GM23338 (cell line): ENCODE data around the gene AP1AR.

ENCODE experiments used
- CREB1 ChIP-seq: fragments of 250-450 bp; sonication (Bioruptor Pico); IDR thresholded peaks from 2 replicates; pipeline ENCODE4 v1.5.0; 2020; ENCODE audit warnings: low read depth, mild to moderate bottlenecking, moderate library complexity
- EZH2 ChIP-seq: fragments of 200-600 bp; sonication (generic); IDR thresholded peaks from one replicate; pipeline ENCODE4 v1.8.0; 2017; ENCODE audit warnings: antibody characterized with exemption, mild to moderate bottlenecking, low read depth; ENCODE audit not compliant: unreplicated experiment
- EZH2phosphoT487 ChIP-seq: fragments of 200-600 bp; sonication (generic); IDR thresholded peaks from one replicate; pipeline ENCODE4 v1.8.1; 2018; ENCODE audit warnings: antibody characterized with exemption; ENCODE audit not compliant: unreplicated experiment
- JUNB ChIP-seq: IDR thresholded peaks from one replicate; pipeline ENCODE4 v1.6.1; 2016; ENCODE audit warnings: antibody characterized with exemption; ENCODE audit not compliant: unreplicated experiment
- POLR2AphosphoS5 ChIP-seq: IDR thresholded peaks from 2 replicates; pipeline ENCODE4 v1.6.1; 2016; ENCODE audit warnings: antibody characterized with exemption, low read depth
- STAT1 ChIP-seq: IDR thresholded peaks from one replicate; pipeline ENCODE4 v1.6.1; 2016; ENCODE audit warnings: antibody characterized with exemption; ENCODE audit not compliant: unreplicated experiment
- ZNF114 ChIP-seq: fragments of 250-450 bp; sonication (Bioruptor Pico); IDR thresholded peaks from 2 replicates; pipeline ENCODE4 v1.5.0; 2020; ENCODE audit warnings: mild to moderate bottlenecking, moderate library complexity
- ZNF331 ChIP-seq: fragments of 250-450 bp; sonication (Bioruptor Pico); IDR thresholded peaks from 2 replicates; pipeline ENCODE4 v1.5.0; 2020; ENCODE audit warnings: low read depth, mild to moderate bottlenecking, moderate library complexity
- TF ChIP-seq, protein P1 (sequence below), 2 experiments: fragments of 200-600 bp in 1 of 2; sonication (generic) in 1 of 2; conservative IDR thresholded peaks; 2 replicates each; pipeline versions ENCODE4 v1.5.1 to v1.6.1; 2016 to 2017; ENCODE audit warnings: antibody characterized with exemption in 2 of 2, low read depth in 2 of 2, mild to moderate bottlenecking in 2 of 2, moderate library complexity in 1 of 2
- TF ChIP-seq, protein P2 (sequence below): IDR thresholded peaks from one replicate; pipeline ENCODE4 v1.6.1; 2018; ENCODE audit warnings: antibody characterized with exemption; ENCODE audit not compliant: unreplicated experiment
- TF ChIP-seq, protein P3 (sequence below): IDR thresholded peaks from 2 replicates; pipeline ENCODE4 v1.6.1; 2016; ENCODE audit warnings: antibody characterized with exemption
- TF ChIP-seq, protein P4 (sequence below): fragments of 250-450 bp; sonication (Bioruptor Pico); IDR thresholded peaks from 2 replicates; pipeline ENCODE4 v1.5.0; 2020; ENCODE audit warnings: mild to moderate bottlenecking, moderate library complexity

DNA sequence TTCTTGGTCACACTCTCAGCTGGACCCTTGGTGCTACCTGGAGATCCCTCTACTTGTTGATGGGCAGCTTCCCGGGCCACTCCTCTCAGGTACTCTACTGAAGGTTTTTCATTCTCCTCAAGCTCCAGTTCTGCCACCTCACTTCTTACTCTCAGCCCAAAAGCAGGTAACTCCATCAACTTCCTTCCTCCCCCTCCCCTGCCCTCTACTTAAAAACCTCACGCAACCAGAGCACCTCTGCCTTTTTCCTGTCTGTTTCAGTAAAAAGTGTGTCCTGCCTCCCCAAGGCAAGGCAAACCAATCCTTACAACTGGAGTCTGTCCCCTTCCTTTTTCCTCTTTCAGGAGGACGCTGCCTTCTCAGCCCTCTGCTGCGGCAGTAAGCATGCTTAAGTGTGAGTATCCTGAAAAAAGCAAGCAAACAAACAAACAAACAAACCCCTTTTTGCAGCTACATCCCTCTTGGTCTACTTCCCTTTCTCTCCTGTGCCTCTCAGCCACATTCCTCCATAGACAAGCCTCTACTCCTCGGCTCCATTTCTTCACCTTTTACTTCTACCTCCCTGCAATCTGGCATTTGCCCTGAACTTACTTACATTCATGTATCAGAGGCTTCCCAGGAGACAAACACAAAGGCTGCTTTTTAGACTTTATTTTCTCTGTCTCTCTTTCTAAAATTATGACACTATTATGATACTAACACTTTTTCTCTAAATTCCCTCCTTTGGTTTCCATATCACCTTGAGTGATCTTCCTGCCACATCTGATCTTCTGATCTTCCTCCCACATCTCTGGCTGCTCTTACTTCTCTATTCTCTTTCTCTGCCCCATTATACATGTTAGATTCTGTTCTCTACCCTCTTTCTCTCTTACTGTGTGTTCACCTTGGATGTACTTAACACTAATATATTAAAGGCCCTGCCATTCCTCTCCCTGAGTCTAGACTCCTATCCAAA lies 71.0 kb downstream of the AP1AR start:
- TF ChIP-seq EZH2phosphoT487 (no peak), EZH2 (no peak), POLR2AphosphoS5 (no peak), JUNB (no peak), ZNF114 (CRISPR knock-in tag) (no peak), CREB1 (CRISPR knock-in tag) (no peak), STAT1 (no peak), ZNF331 (CRISPR knock-in tag) (no peak)
- TF ChIP-seq, protein P1, sequence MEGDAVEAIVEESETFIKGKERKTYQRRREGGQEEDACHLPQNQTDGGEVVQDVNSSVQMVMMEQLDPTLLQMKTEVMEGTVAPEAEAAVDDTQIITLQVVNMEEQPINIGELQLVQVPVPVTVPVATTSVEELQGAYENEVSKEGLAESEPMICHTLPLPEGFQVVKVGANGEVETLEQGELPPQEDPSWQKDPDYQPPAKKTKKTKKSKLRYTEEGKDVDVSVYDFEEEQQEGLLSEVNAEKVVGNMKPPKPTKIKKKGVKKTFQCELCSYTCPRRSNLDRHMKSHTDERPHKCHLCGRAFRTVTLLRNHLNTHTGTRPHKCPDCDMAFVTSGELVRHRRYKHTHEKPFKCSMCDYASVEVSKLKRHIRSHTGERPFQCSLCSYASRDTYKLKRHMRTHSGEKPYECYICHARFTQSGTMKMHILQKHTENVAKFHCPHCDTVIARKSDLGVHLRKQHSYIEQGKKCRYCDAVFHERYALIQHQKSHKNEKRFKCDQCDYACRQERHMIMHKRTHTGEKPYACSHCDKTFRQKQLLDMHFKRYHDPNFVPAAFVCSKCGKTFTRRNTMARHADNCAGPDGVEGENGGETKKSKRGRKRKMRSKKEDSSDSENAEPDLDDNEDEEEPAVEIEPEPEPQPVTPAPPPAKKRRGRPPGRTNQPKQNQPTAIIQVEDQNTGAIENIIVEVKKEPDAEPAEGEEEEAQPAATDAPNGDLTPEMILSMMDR (conservative IDR thresholded peaks at IDR 0.05; ENCODE audit: low read depth in 2 of 2) = no peak
- TF ChIP-seq, protein P2, sequence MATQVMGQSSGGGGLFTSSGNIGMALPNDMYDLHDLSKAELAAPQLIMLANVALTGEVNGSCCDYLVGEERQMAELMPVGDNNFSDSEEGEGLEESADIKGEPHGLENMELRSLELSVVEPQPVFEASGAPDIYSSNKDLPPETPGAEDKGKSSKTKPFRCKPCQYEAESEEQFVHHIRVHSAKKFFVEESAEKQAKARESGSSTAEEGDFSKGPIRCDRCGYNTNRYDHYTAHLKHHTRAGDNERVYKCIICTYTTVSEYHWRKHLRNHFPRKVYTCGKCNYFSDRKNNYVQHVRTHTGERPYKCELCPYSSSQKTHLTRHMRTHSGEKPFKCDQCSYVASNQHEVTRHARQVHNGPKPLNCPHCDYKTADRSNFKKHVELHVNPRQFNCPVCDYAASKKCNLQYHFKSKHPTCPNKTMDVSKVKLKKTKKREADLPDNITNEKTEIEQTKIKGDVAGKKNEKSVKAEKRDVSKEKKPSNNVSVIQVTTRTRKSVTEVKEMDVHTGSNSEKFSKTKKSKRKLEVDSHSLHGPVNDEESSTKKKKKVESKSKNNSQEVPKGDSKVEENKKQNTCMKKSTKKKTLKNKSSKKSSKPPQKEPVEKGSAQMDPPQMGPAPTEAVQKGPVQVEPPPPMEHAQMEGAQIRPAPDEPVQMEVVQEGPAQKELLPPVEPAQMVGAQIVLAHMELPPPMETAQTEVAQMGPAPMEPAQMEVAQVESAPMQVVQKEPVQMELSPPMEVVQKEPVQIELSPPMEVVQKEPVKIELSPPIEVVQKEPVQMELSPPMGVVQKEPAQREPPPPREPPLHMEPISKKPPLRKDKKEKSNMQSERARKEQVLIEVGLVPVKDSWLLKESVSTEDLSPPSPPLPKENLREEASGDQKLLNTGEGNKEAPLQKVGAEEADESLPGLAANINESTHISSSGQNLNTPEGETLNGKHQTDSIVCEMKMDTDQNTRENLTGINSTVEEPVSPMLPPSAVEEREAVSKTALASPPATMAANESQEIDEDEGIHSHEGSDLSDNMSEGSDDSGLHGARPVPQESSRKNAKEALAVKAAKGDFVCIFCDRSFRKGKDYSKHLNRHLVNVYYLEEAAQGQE = no peak
- TF ChIP-seq, protein P3, sequence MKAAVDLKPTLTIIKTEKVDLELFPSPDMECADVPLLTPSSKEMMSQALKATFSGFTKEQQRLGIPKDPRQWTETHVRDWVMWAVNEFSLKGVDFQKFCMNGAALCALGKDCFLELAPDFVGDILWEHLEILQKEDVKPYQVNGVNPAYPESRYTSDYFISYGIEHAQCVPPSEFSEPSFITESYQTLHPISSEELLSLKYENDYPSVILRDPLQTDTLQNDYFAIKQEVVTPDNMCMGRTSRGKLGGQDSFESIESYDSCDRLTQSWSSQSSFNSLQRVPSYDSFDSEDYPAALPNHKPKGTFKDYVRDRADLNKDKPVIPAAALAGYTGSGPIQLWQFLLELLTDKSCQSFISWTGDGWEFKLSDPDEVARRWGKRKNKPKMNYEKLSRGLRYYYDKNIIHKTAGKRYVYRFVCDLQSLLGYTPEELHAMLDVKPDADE = no peak
- TF ChIP-seq, protein P4, sequence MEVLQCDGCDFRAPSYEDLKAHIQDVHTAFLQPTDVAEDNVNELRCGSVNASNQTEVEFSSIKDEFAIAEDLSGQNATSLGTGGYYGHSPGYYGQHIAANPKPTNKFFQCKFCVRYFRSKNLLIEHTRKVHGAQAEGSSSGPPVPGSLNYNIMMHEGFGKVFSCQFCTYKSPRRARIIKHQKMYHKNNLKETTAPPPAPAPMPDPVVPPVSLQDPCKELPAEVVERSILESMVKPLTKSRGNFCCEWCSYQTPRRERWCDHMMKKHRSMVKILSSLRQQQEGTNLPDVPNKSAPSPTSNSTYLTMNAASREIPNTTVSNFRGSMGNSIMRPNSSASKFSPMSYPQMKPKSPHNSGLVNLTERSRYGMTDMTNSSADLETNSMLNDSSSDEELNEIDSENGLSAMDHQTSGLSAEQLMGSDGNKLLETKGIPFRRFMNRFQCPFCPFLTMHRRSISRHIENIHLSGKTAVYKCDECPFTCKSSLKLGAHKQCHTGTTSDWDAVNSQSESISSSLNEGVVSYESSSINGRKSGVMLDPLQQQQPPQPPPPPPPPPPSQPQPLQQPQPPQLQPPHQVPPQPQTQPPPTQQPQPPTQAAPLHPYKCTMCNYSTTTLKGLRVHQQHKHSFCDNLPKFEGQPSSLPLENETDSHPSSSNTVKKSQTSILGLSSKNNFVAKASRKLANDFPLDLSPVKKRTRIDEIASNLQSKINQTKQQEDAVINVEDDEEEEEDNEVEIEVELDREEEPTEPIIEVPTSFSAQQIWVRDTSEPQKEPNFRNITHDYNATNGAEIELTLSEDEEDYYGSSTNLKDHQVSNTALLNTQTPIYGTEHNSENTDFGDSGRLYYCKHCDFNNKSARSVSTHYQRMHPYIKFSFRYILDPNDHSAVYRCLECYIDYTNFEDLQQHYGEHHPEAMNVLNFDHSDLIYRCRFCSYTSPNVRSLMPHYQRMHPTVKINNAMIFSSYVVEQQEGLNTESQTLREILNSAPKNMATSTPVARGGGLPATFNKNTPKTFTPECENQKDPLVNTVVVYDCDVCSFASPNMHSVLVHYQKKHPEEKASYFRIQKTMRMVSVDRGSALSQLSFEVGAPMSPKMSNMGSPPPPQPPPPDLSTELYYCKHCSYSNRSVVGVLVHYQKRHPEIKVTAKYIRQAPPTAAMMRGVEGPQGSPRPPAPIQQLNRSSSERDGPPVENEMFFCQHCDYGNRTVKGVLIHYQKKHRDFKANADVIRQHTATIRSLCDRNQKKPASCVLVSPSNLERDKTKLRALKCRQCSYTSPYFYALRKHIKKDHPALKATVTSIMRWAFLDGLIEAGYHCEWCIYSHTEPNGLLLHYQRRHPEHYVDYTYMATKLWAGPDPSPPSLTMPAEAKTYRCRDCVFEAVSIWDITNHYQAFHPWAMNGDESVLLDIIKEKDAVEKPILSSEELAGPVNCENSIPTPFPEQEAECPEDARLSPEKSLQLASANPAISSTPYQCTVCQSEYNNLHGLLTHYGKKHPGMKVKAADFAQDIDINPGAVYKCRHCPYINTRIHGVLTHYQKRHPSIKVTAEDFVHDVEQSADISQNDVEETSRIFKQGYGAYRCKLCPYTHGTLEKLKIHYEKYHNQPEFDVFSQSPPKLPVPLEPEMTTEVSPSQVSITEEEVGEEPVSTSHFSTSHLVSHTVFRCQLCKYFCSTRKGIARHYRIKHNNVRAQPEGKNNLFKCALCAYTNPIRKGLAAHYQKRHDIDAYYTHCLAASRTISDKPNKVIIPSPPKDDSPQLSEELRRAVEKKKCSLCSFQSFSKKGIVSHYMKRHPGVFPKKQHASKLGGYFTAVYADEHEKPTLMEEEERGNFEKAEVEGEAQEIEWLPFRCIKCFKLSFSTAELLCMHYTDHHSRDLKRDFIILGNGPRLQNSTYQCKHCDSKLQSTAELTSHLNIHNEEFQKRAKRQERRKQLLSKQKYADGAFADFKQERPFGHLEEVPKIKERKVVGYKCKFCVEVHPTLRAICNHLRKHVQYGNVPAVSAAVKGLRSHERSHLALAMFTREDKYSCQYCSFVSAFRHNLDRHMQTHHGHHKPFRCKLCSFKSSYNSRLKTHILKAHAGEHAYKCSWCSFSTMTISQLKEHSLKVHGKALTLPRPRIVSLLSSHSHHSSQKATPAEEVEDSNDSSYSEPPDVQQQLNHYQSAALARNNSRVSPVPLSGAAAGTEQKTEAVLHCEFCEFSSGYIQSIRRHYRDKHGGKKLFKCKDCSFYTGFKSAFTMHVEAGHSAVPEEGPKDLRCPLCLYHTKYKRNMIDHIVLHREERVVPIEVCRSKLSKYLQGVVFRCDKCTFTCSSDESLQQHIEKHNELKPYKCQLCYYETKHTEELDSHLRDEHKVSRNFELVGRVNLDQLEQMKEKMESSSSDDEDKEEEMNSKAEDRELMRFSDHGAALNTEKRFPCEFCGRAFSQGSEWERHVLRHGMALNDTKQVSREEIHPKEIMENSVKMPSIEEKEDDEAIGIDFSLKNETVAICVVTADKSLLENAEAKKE = no peak
